ENCODE measurements around the gene PROX1. TPM values are rescaled to one million over a fixed set of nuclear protein-coding genes. Genes with fewer than 3 reads are reported as not detected.

PROX1 gene
- total and polyA plus RNA-seq, 2 of the 8 experiments (the other 6 are each of a cell fraction or from before 2014, with no cell fraction given), result 0.30 to 2.0 TPM

GRCh38 chr1:214002060-214002459 lies 14.3 kb downstream of the PROX1 start:
- Histone ChIP-seq H3K27ac (ENCODE audit: low read depth, low read length) (no peak overlapping the region), H3K4me2 (ENCODE audit: insufficient read depth in 1 of 2, low read depth in 2 of 2, low read length in 2 of 2) (no peak overlapping the region)
- CTCF ChIA-PET (ENCODE audit: partially characterized antibody), result interaction anchor here (1.2 to 1.5 kb wide), 2 partner anchors 13 to 22 kb away, joined by 3 to 6 read pairs; no protein-coding TSS in a partner anchor

More at GRCh38 chr1:214002060-214002459, 14.3 kb downstream of the PROX1 start:
- Histone ChIP-seq H2AFZ (ENCODE audit: low read length) (no peak overlapping the region), H3K79me2 (ENCODE audit: control insufficient read depth in 1 of 2, insufficient read depth in 2 of 2, low read length in 2 of 2) (no peaks in the 10 kb centered on the region), H3K4me1 (replicated peaks in 1 of 4; ENCODE audit: control insufficient read depth in 3 of 4, insufficient read depth in 4 of 4, low read length in 3 of 4) (peaks cover 0 to 3% (median 0%) of the 10 kb centered on the region in 4 experiments; a peak in 2 of 7 replicates), H3K9ac (replicated peaks in 1 of 4; ENCODE audit: extremely low read depth in 1 of 4, low read depth in 3 of 4, low read length in 3 of 4) (no peak overlapping the region), H2BK20ac (ENCODE audit: low read length) (no peak overlapping the region), H3K23me2 (ENCODE audit: low read depth, low read length) (no peaks in the 10 kb centered on the region), H2BK15ac (ENCODE audit: low read length) (no peak overlapping the region), H4K20me1 (replicated peaks in 1 of 2; ENCODE audit: control insufficient read depth in 1 of 2, insufficient read depth in 2 of 2, low read length in 2 of 2) (no peaks in the 10 kb centered on the region), H3K79me1 (ENCODE audit: low read depth, low read length) (no peaks in the 10 kb centered on the region), H2BK12ac (ENCODE audit: low read depth, low read length) (no peak overlapping the region), H3K23ac (ENCODE audit: insufficient read length) (no peak overlapping the region), H4K8ac (ENCODE audit: extremely low read depth, insufficient read depth, low read length) (no peak overlapping the region), H3K14ac (ENCODE audit: insufficient read length) (no peak overlapping the region), H4K91ac (replicated peaks; ENCODE audit: insufficient read length, low read length) (no peak overlapping the region), H4K5ac (ENCODE audit: insufficient read length, low read depth, low read length) (no peak overlapping the region), H2BK120ac (replicated peaks; ENCODE audit: low read depth, low read length) (no peak overlapping the region), H3K4ac (replicated peaks; ENCODE audit: insufficient read length, low read depth, low read length) (no peak overlapping the region), H3K27me3 (replicated peaks in 1 of 4; ENCODE audit: control insufficient read depth in 3 of 4, extremely low read depth in 1 of 4, insufficient read depth in 3 of 4, low read length in 3 of 4) (no peaks in the 10 kb centered on the region), H3K18ac (ENCODE audit: extremely low read depth, low read length) (no peak overlapping the region; the same call in 1 of the 2 replicates), H2AK5ac (ENCODE audit: low read depth, low read length) (no peak overlapping the region; the same call in 1 of the 2 replicates), H2BK5ac (ENCODE audit: low read depth, low read length) (no peak overlapping the region), H3K9me3 (ENCODE audit: insufficient read depth in 2 of 2, low read depth in 1 of 2, low read length in 1 of 2) (no peaks in the 10 kb centered on the region), H3K4me3 (ENCODE audit: extremely low read depth in 1 of 4, insufficient read depth in 2 of 4, low read depth in 3 of 4, low read length in 4 of 4) (no peak overlapping the region), H3K56ac (replicated peaks; ENCODE audit: insufficient read length, low read depth, low read length) (no peak overlapping the region), H3K36me3 (ENCODE audit: control insufficient read depth in 2 of 4, insufficient read depth in 4 of 4, low read length in 3 of 4) (no peaks in the 10 kb centered on the region)
- no peak for TF ChIP-seq PHF8 (conservative IDR thresholded peaks at IDR 0.05; ENCODE audit: low read depth, low read length)
- TF ChIP-seq, protein P1, sequence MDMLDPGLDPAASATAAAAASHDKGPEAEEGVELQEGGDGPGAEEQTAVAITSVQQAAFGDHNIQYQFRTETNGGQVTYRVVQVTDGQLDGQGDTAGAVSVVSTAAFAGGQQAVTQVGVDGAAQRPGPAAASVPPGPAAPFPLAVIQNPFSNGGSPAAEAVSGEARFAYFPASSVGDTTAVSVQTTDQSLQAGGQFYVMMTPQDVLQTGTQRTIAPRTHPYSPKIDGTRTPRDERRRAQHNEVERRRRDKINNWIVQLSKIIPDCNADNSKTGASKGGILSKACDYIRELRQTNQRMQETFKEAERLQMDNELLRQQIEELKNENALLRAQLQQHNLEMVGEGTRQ (IDR thresholded peaks at IDR 0.05; ENCODE audit: low read length), result no peak
- no peak for TF ChIP-seq EP300 (IDR thresholded peaks at IDR 0.05; ENCODE audit: borderline replicate concordance in 1 of 2, low read depth in 2 of 2, low read length in 2 of 2)
- no peak for TF ChIP-seq CTCF (IDR thresholded peaks at IDR 0.05; ENCODE audit: control extremely low read depth in 1 of 3, insufficient read depth in 1 of 3, low read depth in 1 of 3, low read length in 3 of 3)
- no peak for TF ChIP-seq CREB1 (IDR thresholded peaks at IDR 0.05)
- TF ChIP-seq SAP30 (IDR thresholded peaks at IDR 0.05; ENCODE audit: insufficient read depth, insufficient replicate concordance, low read length), result no peak
- TF ChIP-seq YY1 (IDR thresholded peaks at IDR 0.05; ENCODE audit: low read depth, low read length), result no peak
- TF ChIP-seq HDAC6 (IDR thresholded peaks at IDR 0.05; ENCODE audit: low read depth, low read length), result no peak
- TF ChIP-seq CEBPB (IDR thresholded peaks at IDR 0.05; ENCODE audit: low read depth, low read length), result no peak
- no peak for DNase-seq (ENCODE audit: low read depth in 1 of 2, low spot score in 2 of 2)
- 82% methylated on average over 6 of the region's 6 CpGs; no CpG with 5 or more reads in 1 of the 2 experiments for WGBS, 2 experiments (ENCODE audit: extremely low coverage in 1 of 2, insufficient coverage in 1 of 2, insufficient read length in 1 of 2, insufficient replicate concordance in 2 of 2, low coverage in 1 of 2, low lambda C conversion rate in 2 of 2, missing lambda C conversion rate in 1 of 2)
- FAIRE-seq, result no peak
- POLR2A ChIA-PET (ENCODE audit: partially characterized antibody), result no interaction called here
